ENCODE results near the gene TCF23. TPM values are rescaled to one million over a fixed set of nuclear protein-coding genes. Genes with fewer than 3 reads are reported as not detected.

The TCF23 gene
- total and polyA plus RNA-seq, 2 of the 4 experiments (the other 2 are of a cell fraction): not detected

DNA sequence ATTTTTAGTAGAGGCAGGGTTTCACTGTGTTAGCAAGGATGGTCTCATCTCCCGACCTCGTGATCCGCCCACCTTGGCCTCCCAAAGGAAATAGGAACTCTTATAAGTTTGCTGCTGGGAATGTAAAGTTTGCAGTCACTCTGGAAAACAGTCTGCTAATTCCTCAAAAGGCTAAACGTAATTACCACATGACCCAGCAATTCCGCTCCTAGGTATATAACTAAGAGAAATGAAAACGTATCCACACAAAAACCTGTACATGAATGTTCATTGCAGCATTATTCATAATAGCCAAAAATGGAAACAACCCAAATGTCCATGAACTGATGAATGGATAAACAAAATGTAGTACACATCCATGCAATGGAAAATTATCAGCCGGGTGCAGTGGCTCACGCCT, 41.2 kb downstream of the TCF23 start (continued):
- TF ChIP-seq, protein P1, sequence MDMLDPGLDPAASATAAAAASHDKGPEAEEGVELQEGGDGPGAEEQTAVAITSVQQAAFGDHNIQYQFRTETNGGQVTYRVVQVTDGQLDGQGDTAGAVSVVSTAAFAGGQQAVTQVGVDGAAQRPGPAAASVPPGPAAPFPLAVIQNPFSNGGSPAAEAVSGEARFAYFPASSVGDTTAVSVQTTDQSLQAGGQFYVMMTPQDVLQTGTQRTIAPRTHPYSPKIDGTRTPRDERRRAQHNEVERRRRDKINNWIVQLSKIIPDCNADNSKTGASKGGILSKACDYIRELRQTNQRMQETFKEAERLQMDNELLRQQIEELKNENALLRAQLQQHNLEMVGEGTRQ (IDR thresholded peaks at IDR 0.05; ENCODE audit: low read depth, low read length): no peak
- TF ChIP-seq CHD1 (IDR thresholded peaks at IDR 0.05; ENCODE audit: low read depth, low read length): no peak
- TF ChIP-seq, protein P2, sequence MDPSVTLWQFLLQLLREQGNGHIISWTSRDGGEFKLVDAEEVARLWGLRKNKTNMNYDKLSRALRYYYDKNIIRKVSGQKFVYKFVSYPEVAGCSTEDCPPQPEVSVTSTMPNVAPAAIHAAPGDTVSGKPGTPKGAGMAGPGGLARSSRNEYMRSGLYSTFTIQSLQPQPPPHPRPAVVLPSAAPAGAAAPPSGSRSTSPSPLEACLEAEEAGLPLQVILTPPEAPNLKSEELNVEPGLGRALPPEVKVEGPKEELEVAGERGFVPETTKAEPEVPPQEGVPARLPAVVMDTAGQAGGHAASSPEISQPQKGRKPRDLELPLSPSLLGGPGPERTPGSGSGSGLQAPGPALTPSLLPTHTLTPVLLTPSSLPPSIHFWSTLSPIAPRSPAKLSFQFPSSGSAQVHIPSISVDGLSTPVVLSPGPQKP (IDR thresholded peaks at IDR 0.05; ENCODE audit: borderline replicate concordance, low read depth, low read length): no peak
